Smooth muscle cell (in vitro differentiated cells): ENCODE data around the gene VCP. TPM values are rescaled to one million over a fixed set of nuclear protein-coding genes. Genes with fewer than 3 reads are reported as not detected.
A peak's percentile ranks its signal among the peaks of the same experiment; 100 is the strongest.

ENCODE experiments used
- DNase-seq: peaks from one replicate; lab custom pipeline; 2025; ENCODE audit not compliant: unreplicated experiment; lab: John Stamatoyannopoulos, UW
- H2AFZ ChIP-seq: fragments of 200-600 bp; sonication (generic); 2 replicates; pipeline ENCODE4 v1.6.0; 2016; ENCODE audit warnings: antibody characterized with exemption, low read depth, mild to moderate bottlenecking
- H3F3A ChIP-seq: fragments of 200-600 bp; sonication (generic); 2 replicates; pipeline ENCODE4 v1.6.0; 2017; ENCODE audit warnings: antibody characterized with exemption, low read depth
- H3K27ac ChIP-seq: fragments of 200-600 bp; sonication (generic); 2 replicates; pipeline ENCODE4 v1.5.1; 2016; ENCODE audit warnings: low read depth, mild to moderate bottlenecking
- H3K27me3 ChIP-seq: fragments of 200-600 bp; sonication (generic); 2 replicates; pipeline ENCODE4 v1.6.1; 2016; ENCODE audit warnings: low read depth, mild to moderate bottlenecking
- H3K36me3 ChIP-seq: fragments of 200-600 bp; sonication (generic); 2 replicates; pipeline ENCODE4 v1.5.1; 2016; ENCODE audit warnings: low read depth
- H3K4me1 ChIP-seq: fragments of 200-600 bp; sonication (generic); 2 replicates; pipeline ENCODE4 v1.5.1; 2016; ENCODE audit warnings: low read depth
- H3K4me2 ChIP-seq: fragments of 200-600 bp; sonication (generic); 2 replicates; pipeline ENCODE4 v1.6.0; 2016; ENCODE audit warnings: mild to moderate bottlenecking
- H3K4me3 ChIP-seq: fragments of 200-600 bp; sonication (generic); 2 replicates; pipeline ENCODE4 v1.5.1; 2016; ENCODE audit warnings: mild to moderate bottlenecking
- H3K79me2 ChIP-seq: fragments of 200-600 bp; sonication (generic); 2 replicates; pipeline ENCODE4 v1.6.0; 2016; ENCODE audit warnings: low read depth, mild to moderate bottlenecking
- H3K9ac ChIP-seq: fragments of 200-600 bp; sonication (generic); 2 replicates; pipeline ENCODE4 v1.6.0; 2016; ENCODE audit warnings: low read depth
- H3K9me3 ChIP-seq: fragments of 200-600 bp; sonication (generic); replicated peaks from 2 replicates; pipeline ENCODE4 v1.5.1; 2016; ENCODE audit warnings: low read depth
- H4K20me1 ChIP-seq: fragments of 200-600 bp; sonication (generic); 2 replicates; pipeline ENCODE4 v1.6.0; 2016; ENCODE audit warnings: low read depth
- CTCF ChIP-seq: fragments of 200-600 bp; sonication (generic); IDR thresholded peaks from 2 replicates; pipeline ENCODE4 v1.5.1; 2017; ENCODE audit warnings: borderline replicate concordance, mild to moderate bottlenecking, antibody characterized with exemption; ENCODE audit not compliant: insufficient read depth, poor library complexity, severe bottlenecking
- WGBS: methylation state at CpG from one replicate; pipeline ENCODE4 v1.1.7; 2016; ENCODE audit warnings: low lambda C conversion rate; 5-methylcytosine and 5-hydroxymethylcytosine counted together
- polyA plus RNA-seq: library from polyadenylated mRNA; unstranded; fragments of >200 nt; fragmentation: Nextera tagmentation; extraction: Ambion mirVana; gene quantifications from 2 replicates; pipeline ENCODE4 v1.2.1, GENCODE V29; 2016
- total RNA-seq: library from RNA; depleted of rRNA; stranded (reverse); fragments of >200 nt; gene quantifications from 2 replicates; pipeline ENCODE4 v1.2.3, GENCODE V29; 2014

The VCP gene
- total and polyA plus RNA-seq, 2 experiments from 2014 or later: 207 to 314 TPM

DNA sequence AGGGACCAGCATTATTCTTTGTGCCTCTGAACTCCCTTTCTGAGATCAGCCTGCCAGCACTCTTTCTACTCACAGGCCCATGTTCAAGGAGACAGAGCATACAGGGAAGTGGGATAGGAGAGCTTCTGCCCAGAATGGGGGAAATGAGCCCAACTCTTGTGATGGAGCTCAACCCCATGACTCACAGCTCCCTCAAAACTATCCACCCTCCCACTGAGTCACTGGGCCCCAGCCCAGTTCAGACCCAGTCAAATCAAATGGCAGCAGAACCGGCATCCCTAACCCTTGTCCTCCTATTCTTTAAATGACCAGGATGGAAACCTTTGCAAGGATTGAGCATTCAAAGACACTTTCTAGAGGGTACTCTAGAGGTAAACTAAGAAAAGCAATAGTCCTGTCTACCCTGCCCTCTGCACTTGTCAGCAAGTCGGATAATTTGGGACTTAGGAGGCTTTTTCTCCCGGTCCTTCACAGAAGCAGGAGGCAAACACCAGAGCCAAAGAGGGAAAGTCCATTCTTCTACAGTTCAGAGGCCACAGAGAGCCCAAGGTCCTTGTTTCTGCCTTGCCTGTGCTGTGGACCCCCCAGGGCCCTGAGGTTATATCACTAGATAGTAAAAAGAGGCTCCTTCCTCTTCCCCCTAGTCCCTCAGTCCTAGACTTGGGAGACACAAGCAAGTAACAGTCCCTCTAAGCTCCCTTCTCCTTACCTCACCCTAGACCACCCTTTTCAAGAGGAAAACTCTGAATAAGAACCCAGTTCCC is 40.0 kb upstream of the VCP start:
- H3K27me3 ChIP-seq: no peaks in the 10 kb centered on the region
- no peak overlapping the region for H2AFZ ChIP-seq
- DNase-seq: no peak
- no peaks in the 10 kb centered on the region for H3K36me3 ChIP-seq
- H3F3A ChIP-seq: peaks cover 13% of the 10 kb centered on the region
- peak overlapping the region; percentile 71 for H3K9ac ChIP-seq
- peaks cover 28% of the 10 kb centered on the region for H3K4me1 ChIP-seq
- H4K20me1 ChIP-seq: peaks cover 44% of the 10 kb centered on the region
- peaks cover 48% of the 10 kb centered on the region for H3K79me2 ChIP-seq
- no peak for TF ChIP-seq CTCF
- H3K27ac ChIP-seq: peak overlapping the region; percentile 93
- H3K9me3 ChIP-seq: no peaks in the 10 kb centered on the region
- peak overlapping the region; percentile 85 for H3K4me2 ChIP-seq
- WGBS: 65% methylated on average over 3 of the region's 3 CpGs
- H3K4me3 ChIP-seq: peak overlapping the region; percentile 38

DNA sequence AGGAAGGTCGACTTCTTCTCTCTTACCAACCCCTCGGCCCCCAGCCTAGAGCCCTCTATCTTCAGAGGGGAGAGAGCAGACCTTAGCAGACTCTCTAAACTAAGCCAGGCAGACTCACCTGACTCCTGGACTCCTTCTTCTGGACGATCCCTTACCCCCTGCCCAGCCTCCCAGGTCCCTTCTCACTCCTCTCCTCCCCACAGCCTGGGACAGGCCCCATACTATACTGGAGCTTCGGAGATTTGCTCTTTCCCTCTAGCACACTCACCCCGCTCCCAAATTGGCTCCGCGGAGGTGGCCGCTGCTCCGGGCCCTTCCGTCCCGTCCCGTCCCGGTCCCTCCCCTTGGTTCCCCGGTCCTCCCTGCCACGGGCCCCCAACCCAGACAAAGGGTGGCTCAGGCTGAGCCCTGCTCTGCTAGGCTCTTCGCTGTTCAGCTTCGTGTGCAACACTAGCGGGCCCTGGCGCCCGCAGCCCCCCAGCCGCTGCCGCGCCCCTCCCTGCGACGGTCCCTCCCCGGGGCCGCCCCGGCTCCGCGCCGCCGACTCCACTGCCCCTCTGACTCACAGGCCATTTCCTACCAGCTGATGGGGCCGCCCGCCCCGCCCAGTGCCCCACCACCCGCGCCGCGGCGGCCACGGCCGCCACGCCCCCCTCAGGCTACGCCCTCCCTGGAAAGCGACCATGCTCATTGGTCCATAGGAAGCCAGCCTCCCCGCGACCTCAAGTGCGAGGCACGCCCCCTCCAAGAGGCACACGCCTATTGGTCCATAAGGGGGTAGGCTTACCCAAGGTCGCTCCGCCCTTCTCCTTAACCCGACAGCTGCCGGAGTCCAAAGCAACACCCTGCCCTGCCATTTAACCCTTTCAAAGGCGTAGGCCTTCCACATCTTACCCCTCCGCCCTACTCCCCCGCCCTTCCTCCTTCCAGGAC is 38.8 kb upstream of the VCP start:
- 3% methylated on average over 18 of the region's 57 CpGs for WGBS
- peaks cover 8% of the 10 kb centered on the region for H3F3A ChIP-seq
- peaks cover 44% of the 10 kb centered on the region for H4K20me1 ChIP-seq
- peaks cover 48% of the 10 kb centered on the region for H3K79me2 ChIP-seq
- peak overlapping the region; percentile 95 for H3K4me2 ChIP-seq
- peak overlapping the region; percentile 93 for H3K27ac ChIP-seq
- H3K4me1 ChIP-seq: peaks cover 22% of the 10 kb centered on the region
- no peaks in the 10 kb centered on the region for H3K36me3 ChIP-seq
- no peaks in the 10 kb centered on the region for H3K9me3 ChIP-seq
- H3K9ac ChIP-seq: peak overlapping the region; percentile 93
- H2AFZ ChIP-seq: peak overlapping the region; percentile 31
- no peak for TF ChIP-seq CTCF
- no peaks in the 10 kb centered on the region for H3K27me3 ChIP-seq
- H3K4me3 ChIP-seq: peak overlapping the region; percentile 80
- peak; percentile 93 for DNase-seq

DNA sequence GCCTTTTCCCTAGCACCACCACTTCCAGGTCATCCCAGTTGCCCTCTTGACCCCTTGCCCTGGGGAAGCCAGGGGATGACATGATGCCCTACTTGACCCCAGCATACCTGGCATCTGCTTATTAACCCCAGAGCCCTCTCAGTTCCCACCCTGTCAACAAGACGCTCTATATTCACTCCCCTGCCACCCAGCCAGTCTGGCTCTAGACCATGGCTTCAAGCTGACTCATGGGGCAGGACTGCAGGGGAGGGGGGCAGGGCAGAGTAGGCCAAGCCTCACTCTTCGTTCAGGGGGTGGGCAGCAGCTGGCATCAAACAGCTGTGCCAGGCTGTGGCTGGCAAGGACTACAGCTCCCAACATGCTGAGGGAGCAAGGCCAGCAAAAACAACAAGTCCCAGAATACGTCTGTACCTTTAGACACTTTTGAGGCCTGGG is 37.9 kb upstream of the VCP start:
- Histone ChIP-seq H3F3A (peaks cover 8% of the 10 kb centered on the region), H4K20me1 (peaks cover 44% of the 10 kb centered on the region), H3K9me3 (no peaks in the 10 kb centered on the region), H3K4me3 (peak overlapping the region; percentile 80), H2AFZ (no peak overlapping the region), H3K27ac (peak overlapping the region; percentile 91), H3K9ac (peak overlapping the region; percentile 93), H3K27me3 (no peaks in the 10 kb centered on the region), H3K36me3 (no peaks in the 10 kb centered on the region), H3K4me2 (peak overlapping the region; percentile 95), H3K4me1 (peaks cover 22% of the 10 kb centered on the region), H3K79me2 (peaks cover 48% of the 10 kb centered on the region)
- WGBS: 17% methylated on average over 3 of the region's 3 CpGs
- no peak for DNase-seq
- no peak for TF ChIP-seq CTCF
